ENCODE measurements around the gene PARN.

Gene PARN

GRCh38 chr16:14394834-14395233 lies 235.2 kb downstream of the PARN start (continued):
- TF ChIP-seq ARNTL (CRISPR knock-in tag; IDR thresholded peaks at IDR 0.05; ENCODE audit: borderline replicate concordance, low read depth) (no peak), ZNF565 (CRISPR knock-in tag; conservative IDR thresholded peaks at IDR 0.05; ENCODE audit: low read depth) (no peak), POU6F1 (CRISPR knock-in tag; IDR thresholded peaks at IDR 0.05; ENCODE audit: borderline replicate concordance, low read depth) (no peak), PATZ1 (CRISPR knock-in tag; IDR thresholded peaks at IDR 0.05; ENCODE audit: borderline replicate concordance) (no peak), TOX (CRISPR knock-in tag; IDR thresholded peaks at IDR 0.05; ENCODE audit: borderline replicate concordance) (no peak)

- TF ChIP-seq ZNF565 (CRISPR knock-in tag; conservative IDR thresholded peaks at IDR 0.05; ENCODE audit: low read depth) (no peak), ZFP30 (CRISPR knock-in tag; IDR thresholded peaks at IDR 0.05) (no peak), GLIS3 (CRISPR knock-in tag; IDR thresholded peaks at IDR 0.05) (no peak), CREB5 (CRISPR knock-in tag; IDR thresholded peaks at IDR 0.05; ENCODE audit: low read depth) (no peak)
These were observed 237.1 kb downstream of the PARN start for GRCh38 chr16:14392960-14393359.

GRCh38 chr16:14389359-14389758 lies 240.7 kb downstream of the PARN start:
- TF ChIP-seq SNAI2 (CRISPR knock-in tag; IDR thresholded peaks at IDR 0.05) (no peak), ESRRG (CRISPR knock-in tag; IDR thresholded peaks at IDR 0.05) (no peak), ISL1 (CRISPR knock-in tag; IDR thresholded peaks at IDR 0.05) (no peak), BACH2 (CRISPR knock-in tag; IDR thresholded peaks at IDR 0.05; ENCODE audit: borderline replicate concordance) (no peak), ZNF565 (CRISPR knock-in tag; conservative IDR thresholded peaks at IDR 0.05; ENCODE audit: low read depth) (no peak), OSR1 (CRISPR knock-in tag; IDR thresholded peaks at IDR 0.05) (no peak), ZNF70 (CRISPR knock-in tag; IDR thresholded peaks at IDR 0.05) (no peak), CREB5 (CRISPR knock-in tag; IDR thresholded peaks at IDR 0.05; ENCODE audit: low read depth) (no peak)
- no peak for ATAC-seq

More at GRCh38 chr16:14392960-14393359, 237.1 kb downstream of the PARN start:
- no peak for ATAC-seq

GRCh38 chr16:14388243-14388642 lies 241.8 kb downstream of the PARN start:
- no peak for ATAC-seq
- TF ChIP-seq OSR1 (CRISPR knock-in tag; IDR thresholded peaks at IDR 0.05), result no peak
- no peak for TF ChIP-seq ZNF565 (CRISPR knock-in tag; conservative IDR thresholded peaks at IDR 0.05; ENCODE audit: low read depth)
- no peak for TF ChIP-seq ARNTL (CRISPR knock-in tag; IDR thresholded peaks at IDR 0.05; ENCODE audit: borderline replicate concordance, low read depth)
- TF ChIP-seq CREB5 (CRISPR knock-in tag; IDR thresholded peaks at IDR 0.05; ENCODE audit: low read depth), result no peak
- no peak for TF ChIP-seq ZNF70 (CRISPR knock-in tag; IDR thresholded peaks at IDR 0.05)
- TF ChIP-seq SNAI2 (CRISPR knock-in tag; IDR thresholded peaks at IDR 0.05), result no peak
- no peak for TF ChIP-seq TOX (CRISPR knock-in tag; IDR thresholded peaks at IDR 0.05; ENCODE audit: borderline replicate concordance)
- no peak for TF ChIP-seq ZFP3 (CRISPR knock-in tag; IDR thresholded peaks at IDR 0.05)
- TF ChIP-seq POU6F1 (CRISPR knock-in tag; IDR thresholded peaks at IDR 0.05; ENCODE audit: borderline replicate concordance, low read depth), result no peak
- no peak for TF ChIP-seq PPARA (CRISPR knock-in tag; IDR thresholded peaks at IDR 0.05; ENCODE audit: borderline replicate concordance)
- no peak for TF ChIP-seq ZC3H10 (CRISPR knock-in tag; IDR thresholded peaks at IDR 0.05)
- no peak for TF ChIP-seq RARB (CRISPR knock-in tag; IDR thresholded peaks at IDR 0.05)

Measured in SK-N-SH treated with all-trans-retinoic acid at 6 μM for 48 hours (cell line).